Esophagus squamous epithelium (tissue), 5 donors: ENCODE data around the gene ADAM33. TPM values are rescaled to one million over a fixed set of nuclear protein-coding genes. Genes with fewer than 3 reads are reported as not detected.

Source experiments
- DNase-seq: peaks from one replicate; lab custom pipeline; 2025; lab: John Stamatoyannopoulos, UW
- H3K27ac ChIP-seq, 4 donors: fragments of 200-600 bp; sonication (generic); one replicate each; pipeline ENCODE4 v1.5.1; 2016 to 2019; ENCODE audit warnings: mild to moderate bottlenecking in 1 of 4
- H3K27me3 ChIP-seq, 4 donors: fragments of 200-600 bp; sonication (generic); 1 replicate in 3 of 4; 2 replicates in 1 of 4; pipeline versions ENCODE4 v1.5.1 to v1.6.0; 2017 to 2021; ENCODE audit warnings: antibody characterized with exemption in 1 of 4
- H3K36me3 ChIP-seq, 3 donors: fragments of 200-600 bp; sonication (generic); one replicate each; pipeline ENCODE4 v1.5.1; 2016 to 2019
- H3K4me1 ChIP-seq, 3 donors: fragments of 200-600 bp; sonication (generic); one replicate each; pipeline ENCODE4 v1.5.1; 2017 to 2019
- H3K4me3 ChIP-seq, 4 donors: fragments of 200-600 bp; sonication (generic); 1 replicate in 3 of 4; 2 replicates in 1 of 4; pipeline ENCODE4 v1.5.1; 2016 to 2019; ENCODE audit warnings: mild to moderate bottlenecking in 2 of 4, moderate library complexity in 1 of 4
- H3K9me3 ChIP-seq, 3 donors: fragments of 200-600 bp; sonication (generic); one replicate each; pipeline ENCODE4 v1.5.1; 2016 to 2019
- POLR2A ChIP-seq, 4 donors: fragments of 450-650 bp; IDR thresholded peaks; one replicate each; pipeline ENCODE4 v1.6.1; 2017; ENCODE audit warnings: antibody characterized with exemption in 4 of 4, mild to moderate bottlenecking in 4 of 4, moderate library complexity in 3 of 4
- WGBS, 2 donors: methylation state at CpG; one replicate each; pipeline ENCODE4 v1.1.5; 2018; 5-methylcytosine and 5-hydroxymethylcytosine counted together
- intact Hi-C: fragments of 100-400 bp; cut with DNase I; formaldehyde crosslinking; loops from one replicate; pipeline ENCODE4 v1.15.0; 2022
- total RNA-seq, 4 donors: library from RNA; depleted of rRNA; stranded (reverse); fragments of >200 nt; gene quantifications; one replicate each; pipeline ENCODE4 v1.1.0, GENCODE V29; 2016
- TF ChIP-seq, protein P1 (sequence below), 6 experiments: fragments of 450-650 bp in 4 of 6; fragments of 200-600 bp in 2 of 6; sonication (generic) in 2 of 6; IDR thresholded peaks; one replicate each; pipeline ENCODE4 v1.5.1; 2016 to 2019; ENCODE audit warnings: antibody characterized with exemption in 6 of 6, mild to moderate bottlenecking in 4 of 6, moderate library complexity in 4 of 6
- donor health status: DM: yes; HTN: yes; CAD: no.

The ADAM33 gene
- total RNA-seq, 4 donors from 2014 or later, result 2.4 to 27.7 (median 6.4) TPM

DNA sequence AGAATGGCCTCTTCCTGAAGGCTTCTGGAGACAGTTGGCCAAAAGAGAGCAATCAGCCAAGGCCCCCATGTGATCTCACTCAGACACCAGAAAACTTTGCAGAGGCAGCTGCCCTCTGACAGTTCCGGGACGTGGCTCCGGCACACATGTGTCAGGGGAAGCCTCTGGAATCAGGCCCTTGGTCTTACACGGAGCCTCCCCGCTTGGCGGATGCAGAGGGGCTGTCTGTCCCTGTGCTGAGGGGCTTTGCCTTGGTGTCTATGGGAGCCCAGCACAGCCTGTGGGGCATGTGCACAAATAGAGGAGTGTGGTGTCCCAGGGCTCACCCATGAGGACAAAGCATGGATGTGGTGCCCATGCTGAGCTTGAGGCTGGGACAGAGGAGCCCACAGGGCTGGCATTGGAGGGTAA is 16.8 kb upstream of the ADAM33 start:
- Histone ChIP-seq H3K4me3 (no peak overlapping the region), H3K27ac (no peak overlapping the region), H3K9me3 (no peaks in the 10 kb centered on the region), H3K36me3 (no peaks in the 10 kb centered on the region), H3K27me3 (no peaks in the 10 kb centered on the region), H3K4me1 (no peaks in the 10 kb centered on the region)
- DNase-seq, result no peak
- TF ChIP-seq POLR2A (IDR thresholded peaks at IDR 0.05), result no peak
- TF ChIP-seq, protein P1, sequence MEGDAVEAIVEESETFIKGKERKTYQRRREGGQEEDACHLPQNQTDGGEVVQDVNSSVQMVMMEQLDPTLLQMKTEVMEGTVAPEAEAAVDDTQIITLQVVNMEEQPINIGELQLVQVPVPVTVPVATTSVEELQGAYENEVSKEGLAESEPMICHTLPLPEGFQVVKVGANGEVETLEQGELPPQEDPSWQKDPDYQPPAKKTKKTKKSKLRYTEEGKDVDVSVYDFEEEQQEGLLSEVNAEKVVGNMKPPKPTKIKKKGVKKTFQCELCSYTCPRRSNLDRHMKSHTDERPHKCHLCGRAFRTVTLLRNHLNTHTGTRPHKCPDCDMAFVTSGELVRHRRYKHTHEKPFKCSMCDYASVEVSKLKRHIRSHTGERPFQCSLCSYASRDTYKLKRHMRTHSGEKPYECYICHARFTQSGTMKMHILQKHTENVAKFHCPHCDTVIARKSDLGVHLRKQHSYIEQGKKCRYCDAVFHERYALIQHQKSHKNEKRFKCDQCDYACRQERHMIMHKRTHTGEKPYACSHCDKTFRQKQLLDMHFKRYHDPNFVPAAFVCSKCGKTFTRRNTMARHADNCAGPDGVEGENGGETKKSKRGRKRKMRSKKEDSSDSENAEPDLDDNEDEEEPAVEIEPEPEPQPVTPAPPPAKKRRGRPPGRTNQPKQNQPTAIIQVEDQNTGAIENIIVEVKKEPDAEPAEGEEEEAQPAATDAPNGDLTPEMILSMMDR (IDR thresholded peaks at IDR 0.05), result no peak
- 80% methylated on average over 1 of the region's 6 CpGs; no CpG with 5 or more reads in 1 of the 2 donors for WGBS, 2 donors
- intact Hi-C loops, result no loop called here

- intact Hi-C loops, result no loop called here
- Histone ChIP-seq H3K27ac (no peak overlapping the region), H3K9me3 (no peaks in the 10 kb centered on the region), H3K36me3 (no peaks in the 10 kb centered on the region), H3K4me3 (no peak overlapping the region), H3K4me1 (no peaks in the 10 kb centered on the region), H3K27me3 (no peaks in the 10 kb centered on the region)
- TF ChIP-seq, protein P1 (IDR thresholded peaks at IDR 0.05), result no peak
- TF ChIP-seq POLR2A (IDR thresholded peaks at IDR 0.05), result no peak
- 56 to 58% methylated on average over 3 of the region's 18 CpGs for WGBS, 2 donors
- no peak for DNase-seq
Measured at GRCh38 chr20:3697588-3698305, 15.9 kb upstream of the ADAM33 start.

GRCh38 chr20:3696745-3697587 is 15.2 kb upstream of the ADAM33 start:
- H3K9me3 ChIP-seq, result no peaks in the 10 kb centered on the region
- H3K4me1 ChIP-seq, result no peaks in the 10 kb centered on the region

GRCh38 chr20:3696200-3696599 is 14.4 kb upstream of the ADAM33 start:
- no peak overlapping the region for H3K4me3 ChIP-seq
- no peak overlapping the region for H3K27ac ChIP-seq
- H3K9me3 ChIP-seq, result no peaks in the 10 kb centered on the region
- H3K27me3 ChIP-seq, result no peaks in the 10 kb centered on the region
- no peak for DNase-seq
- TF ChIP-seq, protein P1 (IDR thresholded peaks at IDR 0.05), result peak in 2 of 6 experiments; percentile 10 to 37
- no peak for TF ChIP-seq POLR2A (IDR thresholded peaks at IDR 0.05)
- WGBS, 2 donors, result 57 to 83% methylated on average over 1 of the region's 1 CpG
- H3K4me1 ChIP-seq, result no peaks in the 10 kb centered on the region
- no peaks in the 10 kb centered on the region for H3K36me3 ChIP-seq
- intact Hi-C loops, result no loop called here

More at GRCh38 chr20:3696745-3697587, 15.2 kb upstream of the ADAM33 start:
- no peak for DNase-seq
- TF ChIP-seq, protein P1 (IDR thresholded peaks at IDR 0.05), result no peak
- TF ChIP-seq POLR2A (IDR thresholded peaks at IDR 0.05), result no peak
- Histone ChIP-seq H3K36me3 (no peaks in the 10 kb centered on the region), H3K4me3 (no peak overlapping the region), H3K27me3 (no peaks in the 10 kb centered on the region), H3K27ac (no peak overlapping the region)
- 79% methylated on average over 6 of the region's 15 CpGs; no CpG with 5 or more reads in 1 of the 2 donors for WGBS, 2 donors
- intact Hi-C loops, result no loop called here

DNA sequence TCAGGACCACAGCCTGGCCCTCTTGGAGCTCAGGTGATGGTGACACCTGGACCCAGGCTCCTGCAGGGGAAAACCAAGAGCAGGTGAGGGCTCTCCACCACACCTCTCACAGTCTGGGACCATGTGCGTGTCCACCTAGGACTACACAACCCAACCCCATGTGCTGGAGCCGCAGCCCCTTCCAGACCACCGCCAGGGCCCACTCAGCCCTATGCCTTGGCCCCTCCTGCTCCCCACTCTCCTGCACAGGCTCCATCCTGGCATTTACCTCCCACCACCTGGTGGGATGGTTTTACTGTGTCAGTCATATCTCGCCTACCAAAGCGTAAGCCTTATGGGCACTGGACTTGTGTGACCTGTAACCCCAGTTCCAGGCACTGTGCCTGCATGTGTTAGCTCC is 13.1 kb upstream of the ADAM33 start:
- Histone ChIP-seq H3K36me3 (no peaks in the 10 kb centered on the region), H3K4me1 (no peaks in the 10 kb centered on the region), H3K27ac (no peak overlapping the region), H3K27me3 (no peaks in the 10 kb centered on the region), H3K9me3 (no peaks in the 10 kb centered on the region), H3K4me3 (no peak overlapping the region)
- TF ChIP-seq POLR2A (IDR thresholded peaks at IDR 0.05), result no peak
- TF ChIP-seq, protein P1 (IDR thresholded peaks at IDR 0.05), result no peak
- 91% methylated on average over 5 of the region's 5 CpGs; no CpG with 5 or more reads in 1 of the 2 donors for WGBS, 2 donors
- DNase-seq, result no peak
- intact Hi-C loops, result no loop called here
